Heart left ventricle (tissue), 13 donors: ENCODE measurements around the gene ENTPD1.

Experiments
- POLR2A ChIP-seq, 2 donors: fragments of 450-650 bp; IDR thresholded peaks; one replicate each; pipeline ENCODE4 v1.6.1; 2017; ENCODE audit warnings: antibody characterized with exemption in 2 of 2, mild to moderate bottlenecking in 2 of 2, moderate library complexity in 2 of 2
- TF ChIP-seq, protein P1 (sequence below), 12 donors: fragments of 200-600 bp; sonication (generic) in 4 of 12; IDR thresholded peaks; one replicate each; pipeline versions ENCODE4 v1.5.0 to v1.8.0; 2018 to 2022; ENCODE audit warnings: antibody characterized with exemption in 12 of 12, mild to moderate bottlenecking in 5 of 12
- donor health status: ischemic (EF 13 %, LVEDD 7.1; RV severe dilation, severe dysfunction).
- donor health status: DM: no; HTN: yes; CAD: no.
- donor health status: DM: no; HTN: no; CAD: no.
- donor health status: ischemic (EF 25% LVEDD 6.9; RV normal size, moderate dysfunction).
- donor health status: ischemic (EF 25% LVEDD 5.7; RV mildly dilated, moderate dysfunction).
- donor health status: ischemic (EF 35%, LVEDD 5.7; RV mildly dilated, moderate dysfunction).
- donor health status: nonischemic (EF 11% LVEDD 7.7; RV severe dilation, severe dysfunction).
- donor health status: DM: yes; HTN: yes; CAD: no.
- donor health status: PGD.
- donor health status: ischemic (EF 29% LVEDD 5.4; RV normal size, mild dysfunction).
- donor health status: nonischemic (EF 23%, LVEDD 6.1; RV moderate dilation, normal function).

DNA sequence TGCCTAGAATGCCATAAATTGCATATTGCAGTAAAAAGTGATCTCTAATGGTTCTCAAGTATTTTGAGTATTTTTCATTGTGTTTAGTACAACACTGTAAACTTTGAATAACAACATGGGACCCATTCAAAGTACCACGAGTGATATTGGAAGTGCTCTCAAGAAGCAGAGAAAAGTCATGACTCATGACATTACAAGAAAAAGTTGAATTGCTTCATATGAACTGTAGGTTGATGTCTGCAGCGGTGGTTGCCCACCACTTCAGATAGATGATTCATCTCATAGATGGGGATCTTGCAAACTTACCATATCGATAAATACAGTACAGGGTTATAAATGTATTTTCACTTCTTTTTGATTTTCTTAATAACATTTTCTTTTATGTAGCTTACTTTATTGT is 33.9 kb downstream of the ENTPD1 start:
- TF ChIP-seq, protein P1, sequence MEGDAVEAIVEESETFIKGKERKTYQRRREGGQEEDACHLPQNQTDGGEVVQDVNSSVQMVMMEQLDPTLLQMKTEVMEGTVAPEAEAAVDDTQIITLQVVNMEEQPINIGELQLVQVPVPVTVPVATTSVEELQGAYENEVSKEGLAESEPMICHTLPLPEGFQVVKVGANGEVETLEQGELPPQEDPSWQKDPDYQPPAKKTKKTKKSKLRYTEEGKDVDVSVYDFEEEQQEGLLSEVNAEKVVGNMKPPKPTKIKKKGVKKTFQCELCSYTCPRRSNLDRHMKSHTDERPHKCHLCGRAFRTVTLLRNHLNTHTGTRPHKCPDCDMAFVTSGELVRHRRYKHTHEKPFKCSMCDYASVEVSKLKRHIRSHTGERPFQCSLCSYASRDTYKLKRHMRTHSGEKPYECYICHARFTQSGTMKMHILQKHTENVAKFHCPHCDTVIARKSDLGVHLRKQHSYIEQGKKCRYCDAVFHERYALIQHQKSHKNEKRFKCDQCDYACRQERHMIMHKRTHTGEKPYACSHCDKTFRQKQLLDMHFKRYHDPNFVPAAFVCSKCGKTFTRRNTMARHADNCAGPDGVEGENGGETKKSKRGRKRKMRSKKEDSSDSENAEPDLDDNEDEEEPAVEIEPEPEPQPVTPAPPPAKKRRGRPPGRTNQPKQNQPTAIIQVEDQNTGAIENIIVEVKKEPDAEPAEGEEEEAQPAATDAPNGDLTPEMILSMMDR (IDR thresholded peaks at IDR 0.05): no peak
- no peak for TF ChIP-seq POLR2A (IDR thresholded peaks at IDR 0.05)
